ENCODE data around the gene RGS7.

RGS7 gene

DNA sequence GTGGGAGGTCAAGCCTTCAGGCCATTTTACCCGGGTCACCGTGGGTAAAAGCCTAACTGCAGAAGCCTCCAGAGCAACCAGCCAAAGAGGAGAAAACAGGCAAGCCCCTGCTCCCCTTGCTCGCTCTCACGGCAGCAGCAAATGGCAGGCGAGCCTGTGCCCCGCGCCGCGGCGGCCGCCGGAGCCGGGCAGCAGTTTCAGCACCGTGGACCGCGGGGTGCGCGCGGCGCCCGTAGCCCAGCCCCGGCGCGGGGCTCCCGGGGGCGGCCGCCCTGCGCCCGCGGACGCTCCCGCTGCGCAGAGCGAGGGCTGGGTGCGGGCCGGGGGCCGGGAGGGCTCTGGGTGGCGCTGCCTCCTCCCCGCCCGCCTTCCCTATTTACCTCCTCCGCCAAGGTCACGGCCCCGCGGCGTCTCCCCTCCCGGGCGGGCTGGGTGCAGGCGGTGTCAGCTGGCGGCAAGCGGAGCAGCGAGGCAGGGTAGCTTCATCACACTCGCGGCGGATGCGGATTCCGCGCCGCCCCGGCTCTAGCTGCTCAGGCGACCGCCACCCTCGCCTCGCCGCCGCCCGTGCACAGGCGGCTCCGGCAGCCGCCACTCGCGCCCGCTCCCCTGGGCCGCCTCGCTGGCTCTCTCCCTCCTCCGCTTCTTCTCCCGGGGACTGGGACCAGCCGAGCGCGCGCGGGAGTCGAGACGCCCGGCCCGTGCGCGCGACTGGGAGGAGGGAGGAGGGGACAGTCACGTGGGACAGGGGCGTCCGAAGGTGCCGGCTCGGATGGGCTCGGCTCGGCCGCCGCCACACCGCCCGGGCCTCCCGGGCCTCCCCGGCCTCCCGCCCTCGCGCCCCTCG is at the start of gene RGS7:
Gene RGS7 (minus strand): TSS at position 687 of the 847 bp plus-strand sequence.
- DNase-seq = peak; percentile 77

DNA sequence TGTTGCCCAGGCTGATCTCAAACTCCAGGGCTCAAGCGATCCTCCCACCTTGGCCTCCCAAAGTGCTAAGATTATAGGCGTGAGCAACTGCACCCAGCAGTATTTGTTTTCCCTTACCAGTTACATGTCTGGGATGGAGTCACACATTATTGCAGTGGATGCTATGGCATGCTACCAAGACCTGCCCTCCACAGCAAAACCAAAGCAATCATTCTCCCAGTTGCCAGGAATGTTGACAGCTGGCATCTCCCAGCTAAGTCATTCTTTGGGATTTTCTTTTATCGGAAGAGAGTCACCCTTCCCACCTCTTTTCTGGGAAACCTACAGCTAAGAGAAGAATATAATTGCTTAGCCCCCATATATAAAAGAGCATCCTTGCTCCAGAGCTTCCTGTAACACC is 49.4 kb upstream of the RGS7 start:
- no peak for DNase-seq

DNA sequence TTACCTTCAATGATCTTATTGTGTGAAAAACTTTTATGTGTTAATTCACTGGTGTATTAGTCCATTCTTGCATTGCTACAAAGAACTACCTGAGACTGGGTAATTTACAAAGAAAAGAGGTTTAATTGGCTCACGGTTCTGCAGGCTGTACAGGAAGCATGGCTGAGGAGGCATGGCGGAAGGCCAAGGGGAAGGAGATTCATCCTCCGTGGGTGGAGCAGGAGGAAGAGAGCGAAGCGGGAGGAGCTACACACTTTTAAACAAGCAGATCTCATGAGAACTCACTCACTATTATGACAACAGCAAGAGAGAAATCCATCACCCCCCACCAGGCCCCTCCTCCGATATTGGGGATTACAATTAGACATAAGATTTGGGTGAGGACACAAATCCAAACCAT is 44.2 kb upstream of the RGS7 start:
- no peak for DNase-seq

DNA sequence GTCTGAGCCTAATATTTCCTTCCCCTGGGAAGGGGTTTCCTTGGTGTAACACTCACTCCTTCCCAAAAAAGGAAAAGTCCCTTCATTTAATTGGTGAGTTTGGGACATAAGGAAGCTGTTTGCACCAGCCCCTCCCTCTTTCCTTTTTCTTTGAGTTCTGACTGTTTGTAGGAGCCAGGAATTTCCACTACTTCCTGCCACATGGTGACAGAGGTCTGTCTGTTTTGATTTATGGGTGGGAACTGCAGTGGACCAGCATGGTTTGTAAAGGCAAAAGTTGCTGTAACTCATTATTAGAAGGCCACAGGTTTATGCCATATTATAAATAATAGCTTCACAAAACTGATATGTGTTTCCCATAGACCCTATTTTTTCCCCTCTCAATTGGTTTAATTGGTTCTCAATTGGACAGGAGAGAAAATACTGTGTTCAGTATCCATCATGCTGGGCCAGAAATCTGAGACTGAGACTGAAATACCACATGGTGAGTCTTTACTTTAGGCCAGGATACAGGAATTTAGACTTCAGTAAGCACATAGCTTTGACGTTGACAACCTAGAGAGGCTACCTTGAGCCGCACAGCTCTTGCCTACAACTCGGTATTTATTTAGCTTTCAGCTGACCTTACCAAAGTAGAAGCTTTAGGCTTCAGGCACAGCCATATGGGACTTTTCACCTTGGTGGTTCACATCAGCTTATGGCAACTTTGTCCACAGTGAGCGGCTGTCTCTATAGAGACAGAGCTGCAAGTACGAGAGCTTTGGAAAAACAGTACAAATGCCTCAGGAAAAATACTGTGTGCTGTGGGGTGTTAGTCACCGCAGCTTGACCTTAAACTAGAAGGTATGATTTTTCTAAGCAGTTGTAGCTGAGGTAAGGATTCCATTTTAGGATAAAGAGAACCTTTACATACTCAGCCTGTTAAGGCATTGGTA is 40.0 kb upstream of the RGS7 start:
- no peak for DNase-seq

DNA sequence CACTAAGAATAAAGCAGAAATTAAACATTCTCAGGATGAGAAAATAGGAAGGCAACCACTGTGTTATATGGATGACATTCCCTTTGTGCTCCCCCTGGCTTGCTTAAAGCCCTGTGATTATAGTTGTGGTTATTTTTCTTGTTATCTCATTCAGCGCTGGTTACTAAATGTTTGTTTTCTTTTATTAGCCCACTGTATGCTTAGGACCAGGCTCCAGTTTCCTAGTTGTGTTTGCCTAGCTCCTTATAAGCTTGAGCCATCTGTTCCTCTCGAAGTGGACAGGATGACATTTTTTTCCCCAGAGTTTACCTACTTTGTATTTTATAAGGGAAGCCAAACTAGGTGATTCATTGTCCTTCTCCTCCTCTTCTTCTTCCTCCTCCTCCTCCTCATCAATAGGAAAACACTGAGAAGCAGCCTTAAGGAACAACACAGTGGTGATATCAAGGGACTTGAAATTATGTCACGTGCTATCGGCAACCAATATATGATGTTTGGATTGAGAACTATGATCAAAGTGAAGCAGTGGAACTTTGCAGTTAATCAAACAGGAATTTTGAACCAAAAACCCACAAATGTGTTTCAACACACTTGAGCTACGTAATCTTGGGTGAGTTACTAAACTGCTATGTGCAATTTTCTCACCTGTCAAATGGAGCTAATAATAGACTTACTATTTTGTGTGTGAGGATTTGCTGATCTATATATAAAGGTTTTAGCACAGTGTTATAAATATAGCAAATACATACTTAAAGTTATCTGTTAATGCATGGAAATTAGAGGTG is 35.1 kb upstream of the RGS7 start:
- no peak for DNase-seq

DNA sequence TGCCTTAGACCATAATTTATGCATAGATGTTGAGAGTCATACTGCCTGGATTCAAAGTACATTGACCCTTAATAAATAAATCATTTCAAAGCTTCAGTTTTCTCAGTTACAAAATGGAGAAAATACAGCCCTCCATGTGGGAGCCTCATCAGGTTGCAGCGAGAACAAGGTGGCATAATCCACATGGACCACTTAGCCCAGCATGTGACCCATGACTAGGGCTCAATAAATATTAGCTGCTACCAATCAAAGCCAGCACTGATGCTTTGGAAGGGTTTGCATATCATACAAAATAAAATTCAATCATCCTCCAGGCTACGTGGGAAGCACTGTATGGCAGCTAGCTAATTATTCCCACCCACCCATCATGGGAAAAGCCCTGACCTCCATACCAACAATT is 33.5 kb upstream of the RGS7 start:
- no peak for DNase-seq

DNA sequence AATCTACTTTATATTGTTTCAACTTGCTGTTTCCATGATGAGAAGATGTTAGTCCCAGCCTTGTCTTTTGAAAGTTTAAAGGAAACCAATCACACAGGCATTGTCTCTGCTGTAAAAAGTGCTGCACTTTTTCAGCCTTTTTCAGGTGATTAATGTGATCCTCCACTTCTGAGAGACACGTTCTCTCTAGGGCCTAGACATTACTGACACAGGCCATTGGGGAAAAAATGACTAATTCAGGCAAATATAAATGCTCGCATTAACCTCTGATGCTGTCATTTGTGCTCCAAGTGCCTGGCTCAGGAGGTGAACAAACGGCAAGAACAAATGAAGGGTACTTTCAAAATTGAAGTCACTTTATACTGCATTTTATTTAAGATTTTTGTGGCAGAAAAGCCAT is 32.4 kb upstream of the RGS7 start:
- no peak for DNase-seq

DNA sequence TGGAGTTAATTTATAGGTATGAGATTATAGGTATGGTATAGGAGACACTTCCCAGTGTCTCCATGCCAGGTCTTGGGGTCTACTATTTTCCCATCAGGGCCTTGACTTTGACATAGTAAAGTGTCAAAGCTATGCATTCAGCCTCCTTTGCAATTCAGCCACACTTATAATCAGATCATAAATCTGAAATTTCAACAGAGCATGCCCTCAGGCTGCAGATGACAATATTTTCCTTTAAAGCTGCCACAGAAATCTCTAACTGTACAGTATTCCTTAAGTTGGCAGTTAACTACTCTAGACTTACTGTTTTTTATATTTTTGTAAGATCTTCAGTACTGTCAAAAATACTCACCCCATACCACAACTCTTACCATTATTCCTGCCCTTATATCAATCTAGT is 30.2 kb upstream of the RGS7 start:
- no peak for DNase-seq

DNA sequence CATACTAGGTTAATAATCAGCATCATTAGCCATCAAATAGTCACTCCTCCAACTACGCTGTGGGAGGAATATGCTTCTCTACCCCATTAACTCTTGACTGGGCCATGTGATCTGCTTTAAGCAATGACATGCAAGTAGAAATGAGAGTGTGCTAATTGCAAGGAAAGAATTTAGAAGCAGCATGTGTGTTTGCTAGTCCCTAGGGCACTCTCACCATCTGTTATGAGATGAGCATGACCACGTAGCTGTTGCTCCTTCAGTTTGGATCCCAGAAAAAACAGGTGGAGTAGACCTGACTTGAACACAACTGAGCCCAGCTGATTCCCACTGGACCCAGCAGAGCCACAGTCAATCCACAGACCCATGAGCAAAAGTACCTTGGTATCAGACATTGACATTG is 19.7 kb upstream of the RGS7 start:
- DNase-seq = no peak

DNA sequence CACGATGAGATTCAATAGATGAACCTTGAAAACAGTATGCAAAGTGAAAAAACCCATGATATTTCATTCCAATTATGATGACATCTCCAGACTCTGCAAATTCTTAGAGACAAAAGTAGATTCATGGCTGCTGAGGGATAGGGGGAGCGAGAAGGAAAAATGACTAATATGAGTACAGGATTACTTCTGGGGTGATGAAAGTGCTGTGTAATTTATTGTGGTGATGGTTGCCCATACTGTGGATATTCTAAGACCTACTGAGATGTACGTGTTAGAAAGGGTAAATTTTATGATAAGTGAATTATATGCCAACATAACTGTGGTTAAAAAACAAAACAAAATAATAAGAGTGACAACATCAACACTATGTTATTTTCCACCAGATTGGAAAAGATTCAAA is 18.9 kb upstream of the RGS7 start:
- no peak for DNase-seq

DNA sequence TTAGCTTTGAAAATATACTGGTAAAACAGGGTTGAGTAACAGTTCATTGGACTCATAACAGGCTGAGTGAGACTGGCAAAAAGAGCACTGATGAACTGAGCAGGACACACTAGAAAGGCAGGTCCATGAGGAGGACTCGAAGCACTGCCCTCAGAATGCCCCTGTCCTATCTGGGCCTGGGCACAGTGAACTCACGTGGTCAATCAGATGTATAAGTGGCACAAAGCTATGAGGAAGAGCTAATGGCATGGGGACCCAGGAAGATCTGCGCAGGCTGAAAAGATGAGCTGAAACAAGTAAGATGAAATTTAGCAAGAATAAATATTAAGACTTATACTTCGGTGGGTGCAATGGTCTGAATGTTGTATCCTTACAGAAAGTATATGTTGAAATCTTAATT is 9.2 kb upstream of the RGS7 start:
- no peak for DNase-seq

DNA sequence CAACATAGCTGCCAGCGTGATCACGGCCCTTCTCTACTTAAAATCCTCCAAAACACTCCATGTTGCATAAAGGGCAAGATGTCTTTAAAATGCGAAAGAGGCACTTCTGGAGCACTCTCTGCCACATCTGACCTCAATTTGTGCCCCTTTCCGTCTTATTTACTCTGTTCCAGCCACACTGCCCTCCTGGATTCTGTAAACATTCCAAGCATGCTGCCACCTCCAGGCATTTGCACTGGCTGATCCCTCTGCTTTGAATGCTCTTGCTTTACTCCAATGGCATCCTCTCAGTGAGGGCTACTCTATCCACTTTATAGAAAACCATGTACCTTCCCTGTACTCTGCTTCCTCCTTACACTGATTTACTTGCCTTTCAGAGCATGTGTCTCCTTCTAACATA is 5.3 kb upstream of the RGS7 start:
- no peak for DNase-seq

DNA sequence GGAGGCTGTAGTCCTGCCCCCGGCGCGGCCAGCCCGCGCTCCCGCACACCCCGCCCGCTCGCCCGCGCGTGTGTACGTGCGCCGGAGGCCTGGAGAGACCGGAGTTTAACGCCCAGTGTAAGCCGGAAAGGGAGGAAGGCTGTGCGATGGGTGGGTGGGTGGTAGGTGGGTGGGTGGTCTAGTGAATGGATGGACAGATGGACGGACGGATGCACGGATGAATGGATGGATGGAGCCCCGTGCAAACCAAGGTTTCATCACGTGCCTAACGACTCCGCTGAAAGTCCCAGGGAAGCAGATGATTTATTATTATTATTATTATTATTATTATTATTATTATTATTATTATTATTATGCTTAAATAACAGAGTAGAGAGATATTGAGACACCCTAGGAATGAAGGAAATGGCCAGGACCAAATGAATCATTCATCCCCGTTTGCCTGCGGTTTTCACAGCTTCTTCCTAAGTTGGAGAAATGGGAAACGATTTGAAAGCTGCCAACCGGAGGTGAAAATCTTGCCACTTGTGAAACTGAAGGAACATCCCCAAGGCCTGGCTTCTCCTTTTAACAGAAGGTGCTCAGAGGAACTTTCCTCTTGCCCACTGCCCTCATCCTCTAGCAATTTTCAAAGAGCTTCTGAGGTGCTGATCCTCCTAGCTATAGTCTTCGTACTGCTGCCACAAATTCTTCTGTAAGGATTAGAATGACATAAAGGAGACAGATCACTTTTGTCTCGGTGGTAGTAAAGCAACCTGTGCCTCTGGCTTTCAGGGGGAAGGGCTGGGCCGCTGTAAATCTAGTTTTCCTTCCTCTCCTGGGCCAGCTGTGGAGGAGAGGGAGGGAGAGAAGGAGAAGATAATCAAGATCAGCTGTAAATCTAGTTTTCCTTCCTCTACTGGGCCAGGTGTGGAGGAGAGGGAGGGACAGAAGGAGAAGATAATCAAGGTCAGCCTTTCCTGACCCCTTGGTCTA is 648 bp upstream of the RGS7 start:
- no peak for DNase-seq

DNA sequence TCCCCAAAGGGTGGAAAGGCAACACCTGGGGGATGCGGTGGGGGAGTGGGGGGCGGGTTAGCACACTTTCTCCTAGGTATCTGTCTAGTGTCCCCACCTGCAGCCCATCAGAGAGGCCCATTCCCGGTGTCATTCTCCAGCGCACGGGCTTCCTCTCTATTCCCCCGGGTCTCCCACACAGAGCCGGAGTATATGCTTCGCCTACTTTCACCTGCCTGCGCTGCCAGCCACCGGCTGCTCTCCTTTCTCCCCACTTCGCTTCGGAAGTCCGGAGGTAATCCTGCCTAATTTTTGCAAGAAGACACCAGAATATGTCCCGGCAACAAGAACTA is 852 bp downstream of the RGS7 start:
- no peak for DNase-seq

DNA sequence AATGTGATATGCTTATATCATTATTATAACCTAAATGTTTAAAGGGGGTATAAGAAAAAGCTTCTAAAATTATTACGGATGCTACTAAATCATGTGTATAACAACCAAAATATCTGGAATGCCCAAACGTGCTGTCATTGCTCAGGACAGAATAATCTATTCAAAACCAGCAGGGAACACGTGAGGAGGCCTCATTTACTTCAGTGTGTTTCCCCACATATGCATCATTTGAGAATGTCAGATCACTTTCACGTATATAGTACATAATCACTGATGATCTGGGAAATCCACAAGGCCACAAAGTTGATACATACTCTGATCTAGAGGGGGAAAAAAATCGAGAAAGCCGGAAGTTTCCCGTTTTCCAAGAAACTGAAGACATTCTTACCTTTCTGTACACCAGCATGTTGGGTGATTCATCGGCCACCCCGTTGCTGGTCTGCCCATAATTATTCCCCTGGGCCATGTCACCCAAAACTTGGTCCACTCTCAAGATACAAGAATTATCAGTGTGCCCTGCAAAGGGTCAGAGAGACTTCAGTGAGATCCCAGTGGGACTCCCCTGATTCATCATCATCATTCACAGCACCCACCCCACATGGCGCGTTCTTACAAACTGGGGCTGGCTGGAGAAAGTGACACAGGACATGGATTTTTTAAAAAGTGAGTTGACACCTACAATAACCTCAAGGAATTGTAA is 1.5 kb downstream of the RGS7 start:
- DNase-seq = no peak

DNA sequence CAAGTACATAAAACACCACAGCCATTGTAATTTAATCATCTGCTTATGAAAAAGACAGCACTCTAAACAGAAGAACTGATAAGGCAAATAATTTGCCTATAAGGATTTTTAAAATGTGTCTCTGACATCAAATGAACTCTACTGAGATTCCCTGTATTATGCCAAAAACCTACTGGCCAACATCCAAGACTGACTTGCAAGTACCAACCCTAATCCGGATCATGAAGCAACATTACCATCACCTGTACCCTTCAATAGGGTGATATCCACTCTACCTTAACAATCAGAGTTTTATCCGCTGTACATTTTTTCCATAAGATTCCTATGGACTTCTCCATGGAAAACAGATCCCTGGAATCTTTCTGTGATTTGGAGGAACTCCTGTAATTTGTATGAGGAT is 4.6 kb downstream of the RGS7 start:
- DNase-seq = no peak

DNA sequence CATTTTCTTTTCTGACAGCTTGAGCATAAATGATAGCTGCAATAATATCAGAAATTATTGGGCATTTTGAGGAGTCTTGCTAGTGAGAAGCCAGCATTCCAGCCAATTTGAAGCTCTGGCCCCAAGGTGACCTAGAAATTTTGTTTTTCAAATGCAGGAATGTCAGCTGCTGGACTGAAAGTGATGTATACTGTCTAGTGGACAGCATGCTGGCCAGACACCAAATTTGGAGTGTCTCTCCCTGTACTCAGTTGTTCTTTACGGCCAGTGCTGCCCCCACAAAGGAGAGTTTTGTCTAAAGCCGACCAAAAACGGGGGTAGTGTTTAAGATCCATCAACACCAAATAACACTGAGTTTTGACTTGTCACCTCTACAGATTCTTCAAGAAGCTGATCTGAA is 5.2 kb downstream of the RGS7 start:
- DNase-seq = no peak

DNA sequence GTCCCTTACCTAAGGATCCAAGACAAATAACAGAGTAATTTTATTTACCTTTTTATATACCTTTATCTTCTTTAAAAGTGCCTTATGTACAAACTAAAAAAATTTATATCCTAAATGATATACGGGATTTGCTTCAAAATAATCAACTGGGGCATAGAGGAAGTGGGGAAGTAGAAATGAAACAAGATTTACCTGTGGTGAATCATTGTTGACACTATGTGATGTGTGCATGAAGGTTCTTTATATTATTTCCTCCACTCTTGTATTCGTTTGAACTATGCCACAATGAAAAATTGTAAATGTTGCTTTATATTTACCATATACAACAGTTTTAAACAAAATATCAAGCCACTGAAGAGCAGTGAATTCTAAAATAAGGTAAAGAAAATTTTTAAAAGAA is 13.0 kb downstream of the RGS7 start:
- no peak for DNase-seq

DNA sequence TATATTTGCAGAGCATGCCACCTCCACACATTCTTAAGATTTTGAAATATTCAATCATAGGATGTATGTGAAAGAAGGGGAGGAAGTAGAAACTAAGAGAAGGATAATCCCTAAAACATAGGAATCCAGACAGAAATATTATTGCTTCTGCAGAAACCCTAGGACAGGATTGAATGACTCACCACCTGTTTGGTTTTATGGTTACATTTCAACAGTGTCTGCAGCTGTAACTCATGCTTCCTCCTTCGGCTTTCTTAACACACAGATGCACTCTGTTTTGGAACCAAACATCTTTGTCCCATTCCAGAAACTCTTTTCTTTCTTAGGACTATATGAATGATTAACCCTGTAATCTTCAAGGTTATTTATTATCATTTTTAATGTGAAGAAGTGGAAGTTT is 20.7 kb downstream of the RGS7 start:
- no peak for DNase-seq

DNA sequence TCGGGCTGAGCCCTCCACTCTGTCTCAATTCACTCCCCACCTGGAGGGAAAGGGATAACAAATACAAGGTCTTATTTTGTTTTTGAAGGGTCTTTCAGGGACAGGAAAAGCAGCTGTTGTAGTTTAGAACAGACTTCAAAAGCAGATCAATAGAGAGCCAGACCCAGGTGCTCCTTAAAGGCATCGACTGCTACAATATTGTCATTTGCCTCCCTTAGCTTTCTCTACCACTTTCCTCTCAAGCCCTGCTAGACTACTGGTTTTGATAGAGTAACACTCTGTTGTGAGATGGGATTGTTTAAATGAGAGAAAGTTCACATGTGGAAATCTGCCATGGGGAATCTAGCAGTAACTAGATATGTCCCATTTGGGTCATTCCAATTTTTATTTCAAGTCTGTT is 24.0 kb downstream of the RGS7 start:
- no peak for DNase-seq

DNA sequence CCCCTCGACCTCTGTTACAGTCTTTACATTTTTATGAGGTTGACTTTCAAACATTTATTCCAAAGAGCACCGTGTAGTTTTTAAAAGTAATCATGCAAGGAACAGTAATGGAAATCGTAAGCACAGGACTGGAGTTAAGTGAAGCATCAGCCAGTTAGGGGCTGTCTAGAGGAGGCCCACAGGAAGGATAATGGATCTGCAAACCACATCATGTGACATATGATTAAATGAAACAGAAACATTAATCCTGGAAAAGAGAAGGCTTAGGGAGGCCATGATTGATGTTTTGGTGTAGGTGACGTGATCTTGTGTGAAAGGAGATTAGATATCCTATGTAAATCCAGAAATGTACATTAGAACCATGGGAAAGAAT is 25.0 kb downstream of the RGS7 start:
- no peak for DNase-seq

Data from GOT3 (cell line).